Measurements from ENCODE around the gene STXBP2.

STXBP2 gene

GRCh38 chr19:7650148-7650547 is 13.2 kb downstream of the STXBP2 start:
- DNase-seq (ENCODE audit: low read depth in 2 of 2): no peak

GRCh38 chr19:7652061-7652641 is 15.2 kb downstream of the STXBP2 start:
- DNase-seq (ENCODE audit: low read depth in 2 of 2): peak; percentile 72 to 85

GRCh38 chr19:7654401-7654800 is 17.5 kb downstream of the STXBP2 start:
- no peak for DNase-seq (ENCODE audit: low read depth in 2 of 2)

GRCh38 chr19:7655581-7655980 is 18.7 kb downstream of the STXBP2 start:
- no peak for DNase-seq (ENCODE audit: low read depth in 2 of 2)

- DNase-seq (ENCODE audit: low read depth in 2 of 2): no peak
Observed at GRCh38 chr19:7657131-7657751, 20.3 kb downstream of the STXBP2 start.

GRCh38 chr19:7658219-7658686 is 21.3 kb downstream of the STXBP2 start:
- DNase-seq (ENCODE audit: low read depth in 2 of 2): no peak

GRCh38 chr19:7661744-7662538 is 25.0 kb downstream of the STXBP2 start:
- no peak for DNase-seq (ENCODE audit: low read depth in 2 of 2)

GRCh38 chr19:7662657-7663056 is 25.7 kb downstream of the STXBP2 start:
- DNase-seq (ENCODE audit: low read depth in 2 of 2): no peak

GRCh38 chr19:7663706-7664105 is 26.8 kb downstream of the STXBP2 start:
- DNase-seq (ENCODE audit: low read depth in 2 of 2): no peak

GRCh38 chr19:7665076-7665475 is 28.2 kb downstream of the STXBP2 start:
- no peak for DNase-seq (ENCODE audit: low read depth in 2 of 2)

GRCh38 chr19:7668842-7669241 is 31.9 kb downstream of the STXBP2 start, which contains the start of gene RETN:
Gene RETN, plus strand, starts transcription at chr19:7669049. Its CDS starts 278 bp downstream, at chr19:7669327.
- DNase-seq (ENCODE audit: low read depth in 2 of 2): no peak

- DNase-seq (ENCODE audit: low read depth in 2 of 2): no peak
Observed at GRCh38 chr19:7669641-7670040, 32.7 kb downstream of the STXBP2 start.

GRCh38 chr19:7670150-7670783 is 33.4 kb downstream of the STXBP2 start:
- DNase-seq (ENCODE audit: low read depth in 2 of 2): no peak

- no peak for DNase-seq (ENCODE audit: low read depth in 2 of 2)
Observed at GRCh38 chr19:7670790-7671189, 33.9 kb downstream of the STXBP2 start.

- DNase-seq (ENCODE audit: low read depth in 2 of 2): no peak
Observed at GRCh38 chr19:7672522-7672921, 35.6 kb downstream of the STXBP2 start.

- DNase-seq (ENCODE audit: low read depth in 2 of 2): peak in 1 of 2 donors; percentile 42
Observed at GRCh38 chr19:7674010-7675005, 37.4 kb downstream of the STXBP2 start.

- no peak for DNase-seq (ENCODE audit: low read depth in 2 of 2)
Observed at GRCh38 chr19:7676376-7676775, 39.5 kb downstream of the STXBP2 start.

GRCh38 chr19:7676854-7677253 is 39.9 kb downstream of the STXBP2 start, which contains the start of gene MCEMP1:
Gene MCEMP1, plus strand, starts transcription at chr19:7677090. Its CDS starts 31 bp downstream, at chr19:7677121.
- DNase-seq (ENCODE audit: low read depth in 2 of 2): no peak

- no peak for DNase-seq (ENCODE audit: low read depth in 2 of 2)
Observed at GRCh38 chr19:7677669-7678311, 40.9 kb downstream of the STXBP2 start.

GRCh38 chr19:7678971-7679751 is 42.3 kb downstream of the STXBP2 start:
- peak; percentile 46 to 57 for DNase-seq (ENCODE audit: low read depth in 2 of 2)

Measured in stimulated activated CD4-positive, alpha-beta T cell treated with anti-CD3 and anti-CD28 coated beads, Interleukin-4, amount 100 ng/mL, for 48 hours (primary cell).